Measurements from ENCODE around the gene KIAA1217. TPM values are rescaled to one million over a fixed set of nuclear protein-coding genes. Genes with fewer than 3 reads are reported as not detected.
"Not testable (repeated sequence)": the region's sequence is repeated elsewhere in the genome, so short reads cannot be mapped to it uniquely, and the experiment has no call there.

The KIAA1217 gene
- total and polyA plus RNA-seq, 5 donors: 14.6 to 43.6 (median 31.3) TPM

DNA sequence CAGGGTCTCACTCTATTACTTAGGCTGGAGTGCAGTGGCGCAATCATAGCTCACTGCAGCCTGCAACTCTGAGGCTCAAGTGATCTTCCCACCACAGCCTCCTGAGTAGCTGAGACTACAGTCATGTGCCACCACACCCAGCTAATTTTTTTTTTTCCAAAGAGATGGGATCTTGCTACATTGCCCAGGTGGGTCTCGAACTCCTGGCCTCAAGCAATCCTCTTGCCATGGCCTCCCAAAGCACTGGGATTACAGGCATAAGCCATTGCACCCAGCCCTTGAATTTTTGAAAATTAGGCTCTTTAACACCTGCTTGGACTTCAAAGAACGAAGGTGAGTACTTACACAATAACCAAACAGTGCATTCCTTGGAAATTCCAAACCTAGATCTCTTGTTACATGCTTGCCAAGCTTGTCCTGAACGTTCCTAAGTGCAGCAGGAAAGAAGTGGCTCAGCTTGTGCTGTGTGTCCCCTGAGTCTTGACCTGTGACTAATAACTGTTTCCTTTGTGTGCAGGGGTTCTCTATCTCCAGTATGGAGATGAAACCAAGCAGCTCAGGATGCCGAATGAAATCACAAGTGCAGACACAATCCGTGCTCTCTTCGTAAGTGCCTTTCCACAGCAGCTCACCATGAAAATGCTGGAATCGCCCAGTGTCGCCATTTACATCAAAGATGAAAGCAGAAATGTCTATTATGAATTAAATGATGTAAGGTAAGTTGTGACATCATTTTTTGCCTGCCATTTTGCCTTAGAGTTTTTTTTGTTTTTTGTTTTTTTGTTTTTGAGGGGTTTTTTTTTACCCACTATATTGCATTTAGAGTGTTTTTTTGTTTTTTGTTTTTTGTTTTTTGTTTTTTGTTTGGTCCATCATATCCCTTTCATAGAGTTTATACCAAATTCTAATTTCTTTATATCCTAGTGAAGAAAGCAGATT lies 223.8 kb downstream of the KIAA1217 start:
- Histone ChIP-seq H3K27me3 (ENCODE audit: control insufficient read depth, insufficient read depth) (no peaks in the 10 kb centered on the region), H3K4me1 (ENCODE audit: control insufficient read depth, insufficient read depth, low read length) (no peaks in the 10 kb centered on the region), H3K9me3 (ENCODE audit: control insufficient read depth, low read length) (no peaks in the 10 kb centered on the region), H3K4me3 (ENCODE audit: low read length) (no peak overlapping the region), H3K27ac (ENCODE audit: low read length) (no peak overlapping the region)
- DNase-seq (no peak), ATAC-seq (no peak)
- intact Hi-C loops (cut with DNase I): no loop called here
- WGBS: 79% methylated on average over 9 of the region's 9 CpGs

DNA sequence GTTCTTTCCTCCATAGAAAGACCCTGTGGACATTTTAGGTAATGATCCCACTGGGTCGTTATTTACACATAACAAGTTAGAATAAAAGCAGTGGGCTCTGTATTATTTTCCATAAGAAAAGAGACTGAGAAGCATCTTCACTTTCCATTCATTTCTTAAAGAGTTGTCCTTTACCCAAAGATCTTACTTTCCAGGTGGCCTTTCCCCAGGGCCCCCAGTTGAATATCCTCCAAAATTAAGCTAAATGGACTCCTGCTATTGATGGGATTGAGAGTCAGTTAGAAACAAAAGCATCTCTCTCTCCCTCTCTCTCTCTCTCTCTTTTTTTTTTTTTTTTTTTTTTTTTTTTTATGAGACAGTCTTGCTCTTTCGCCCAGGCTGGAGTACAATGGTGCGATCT lies 224.8 kb downstream of the KIAA1217 start:
- WGBS: 99% methylated on average over 3 of the region's 3 CpGs

DNA sequence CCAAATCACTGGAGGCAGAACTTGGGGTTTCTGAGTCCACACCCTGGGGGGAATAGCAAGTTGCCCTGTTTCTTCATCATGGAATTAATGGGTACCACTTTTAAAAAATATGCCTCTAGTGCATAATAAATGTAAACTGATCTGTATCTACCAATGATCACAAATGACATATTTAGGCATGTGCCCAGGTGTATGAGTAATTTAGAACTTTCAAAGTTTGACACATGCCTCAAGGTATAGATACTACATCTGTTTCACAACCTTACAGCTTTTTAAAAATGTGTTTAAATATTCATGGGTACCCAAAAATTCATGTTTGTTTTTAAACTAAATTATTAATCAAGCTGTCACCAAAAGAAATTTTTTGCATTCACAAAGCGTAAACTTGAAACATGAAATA lies 226.0 kb downstream of the KIAA1217 start:
- 100% methylated on average over 1 of the region's 1 CpG for WGBS

More for the DNA sequence above, 224.8 kb downstream of the KIAA1217 start:
- Histone ChIP-seq H3K9me3 (ENCODE audit: control insufficient read depth, low read length) (no peaks in the 10 kb centered on the region), H3K27me3 (ENCODE audit: control insufficient read depth, insufficient read depth) (no peaks in the 10 kb centered on the region), H3K4me1 (ENCODE audit: control insufficient read depth, insufficient read depth, low read length) (no peaks in the 10 kb centered on the region), H3K4me3 (ENCODE audit: low read length) (no peak overlapping the region), H3K27ac (ENCODE audit: low read length) (no peak overlapping the region)
- intact Hi-C loops (cut with DNase I): no loop called here
- ATAC-seq (no peak), DNase-seq (no peak)

DNA sequence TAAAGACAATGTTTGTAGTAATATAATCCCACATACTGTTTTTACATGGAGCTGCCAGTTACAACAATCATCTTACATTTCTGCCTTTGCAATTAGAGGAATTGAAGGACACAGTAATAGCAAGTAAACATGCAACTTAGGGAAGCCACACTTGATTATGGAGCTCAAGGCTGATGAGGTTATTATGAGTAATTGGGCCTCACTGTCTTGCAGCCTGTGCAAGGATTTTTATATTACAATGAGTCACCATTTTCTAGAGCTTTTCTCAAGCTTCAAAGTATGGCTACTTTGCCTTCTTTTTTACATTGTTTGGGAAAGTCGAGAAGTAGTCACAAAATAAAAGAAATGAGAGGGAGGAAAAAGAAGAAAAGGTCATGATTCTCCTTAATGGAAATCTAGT lies 226.4 kb downstream of the KIAA1217 start:
- H3K27me3 ChIP-seq (ENCODE audit: control insufficient read depth, insufficient read depth): no peaks in the 10 kb centered on the region
- DNase-seq: no peak
- no peak overlapping the region for H3K27ac ChIP-seq (ENCODE audit: low read length)
- H3K9me3 ChIP-seq (ENCODE audit: control insufficient read depth, low read length): no peaks in the 10 kb centered on the region
- no peaks in the 10 kb centered on the region for H3K4me1 ChIP-seq (ENCODE audit: control insufficient read depth, insufficient read depth, low read length)
- ATAC-seq: no peak
- no peak overlapping the region for H3K4me3 ChIP-seq (ENCODE audit: low read length)
- 96% methylated on average over 1 of the region's 1 CpG for WGBS
- intact Hi-C loops (cut with DNase I): no loop called here

More for the DNA sequence above, 226.0 kb downstream of the KIAA1217 start:
- H3K4me3 ChIP-seq (ENCODE audit: low read length): no peak overlapping the region
- H3K9me3 ChIP-seq (ENCODE audit: control insufficient read depth, low read length): no peaks in the 10 kb centered on the region
- intact Hi-C loops (cut with DNase I): no loop called here
- no peak overlapping the region for H3K27ac ChIP-seq (ENCODE audit: low read length)
- ATAC-seq (no peak), DNase-seq (no peak)
- H3K4me1 ChIP-seq (ENCODE audit: control insufficient read depth, insufficient read depth, low read length): no peaks in the 10 kb centered on the region
- H3K27me3 ChIP-seq (ENCODE audit: control insufficient read depth, insufficient read depth): no peaks in the 10 kb centered on the region

DNA sequence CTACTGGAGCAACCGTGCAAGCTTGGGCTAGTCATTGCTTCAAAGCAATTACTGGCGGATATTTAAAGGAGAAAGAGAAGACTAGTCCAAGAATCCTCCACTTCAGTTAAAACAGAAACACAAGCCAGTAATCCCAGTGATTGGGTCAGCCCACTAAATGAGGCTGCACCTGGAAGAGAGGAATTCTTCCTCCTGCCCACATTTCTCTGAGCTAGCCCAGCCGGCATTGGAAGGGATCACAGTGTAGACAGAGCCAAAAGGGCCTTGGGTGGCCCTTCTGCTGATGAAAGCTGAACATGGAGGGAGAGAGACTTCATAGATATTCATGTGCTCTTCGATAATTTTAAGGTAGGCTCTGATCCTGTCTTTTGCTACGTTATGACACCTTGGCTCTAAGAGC lies 228.4 kb downstream of the KIAA1217 start:
- no peak overlapping the region for H3K4me3 ChIP-seq (ENCODE audit: low read length)
- DNase-seq (no peak), ATAC-seq (no peak)
- no peaks in the 10 kb centered on the region for H3K9me3 ChIP-seq (ENCODE audit: control insufficient read depth, low read length)
- intact Hi-C loops (cut with DNase I): no loop called here
- no peaks in the 10 kb centered on the region for H3K27me3 ChIP-seq (ENCODE audit: control insufficient read depth, insufficient read depth)
- 93% methylated on average over 5 of the region's 5 CpGs for WGBS
- H3K27ac ChIP-seq (ENCODE audit: low read length): no peak overlapping the region
- H3K4me1 ChIP-seq (ENCODE audit: control insufficient read depth, insufficient read depth, low read length): no peaks in the 10 kb centered on the region

DNA sequence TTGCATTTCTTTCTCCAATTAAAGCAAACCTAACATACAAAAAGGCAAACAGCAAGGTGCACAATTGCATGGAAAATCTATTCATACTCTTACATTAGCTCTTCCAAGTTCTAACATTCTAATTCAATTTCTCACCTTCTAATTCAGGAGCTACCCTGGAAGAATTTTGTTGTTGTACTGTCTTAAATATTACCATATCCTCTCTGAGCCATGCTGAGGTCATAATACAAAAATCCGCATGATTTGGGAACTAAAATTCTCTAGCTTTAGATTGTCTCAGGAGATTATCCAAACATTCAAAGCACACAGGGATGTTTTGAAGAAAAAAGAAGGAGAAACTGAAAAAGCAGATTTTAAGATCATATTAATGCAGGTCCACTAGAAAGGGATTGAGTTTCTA lies 229.9 kb downstream of the KIAA1217 start:
- Histone ChIP-seq H3K9me3 (ENCODE audit: control insufficient read depth, low read length) (no peaks in the 10 kb centered on the region), H3K27ac (ENCODE audit: low read length) (no peak overlapping the region), H3K4me1 (ENCODE audit: control insufficient read depth, insufficient read depth, low read length) (no peaks in the 10 kb centered on the region), H3K4me3 (ENCODE audit: low read length) (no peak overlapping the region), H3K27me3 (ENCODE audit: control insufficient read depth, insufficient read depth) (no peaks in the 10 kb centered on the region)
- 82% methylated on average over 1 of the region's 1 CpG for WGBS
- no peak for DNase-seq
- ATAC-seq: no peak
- intact Hi-C loops (cut with DNase I): no loop called here

DNA sequence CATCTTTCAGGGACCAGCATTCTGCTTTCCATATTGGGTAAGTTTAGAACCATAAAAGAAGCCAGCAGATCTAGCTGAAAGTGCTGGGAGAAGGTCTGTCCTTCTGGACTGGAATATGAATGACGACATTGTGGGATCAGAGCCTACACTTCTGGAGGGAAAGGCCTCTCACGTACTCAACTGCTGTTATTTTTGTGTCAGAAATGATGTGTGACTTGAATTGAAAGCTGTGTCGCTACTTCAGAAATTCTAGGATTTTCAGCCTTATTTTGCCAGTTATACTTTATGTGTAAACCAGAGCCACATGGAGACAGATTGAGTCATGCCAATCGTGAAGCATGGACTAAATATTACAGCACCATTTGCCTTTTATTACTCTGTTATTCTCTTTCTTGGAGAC lies 231.0 kb downstream of the KIAA1217 start:
- H3K9me3 ChIP-seq (ENCODE audit: control insufficient read depth, low read length): no peaks in the 10 kb centered on the region
- H3K4me1 ChIP-seq (ENCODE audit: control insufficient read depth, insufficient read depth, low read length): no peaks in the 10 kb centered on the region
- no peak for DNase-seq
- ATAC-seq: no peak
- intact Hi-C loops (cut with DNase I): no loop called here
- H3K4me3 ChIP-seq (ENCODE audit: low read length): no peak overlapping the region
- peak overlapping the region; percentile 37 for H3K27ac ChIP-seq (ENCODE audit: low read length)
- H3K27me3 ChIP-seq (ENCODE audit: control insufficient read depth, insufficient read depth): no peaks in the 10 kb centered on the region
- 77% methylated on average over 4 of the region's 4 CpGs for WGBS

DNA sequence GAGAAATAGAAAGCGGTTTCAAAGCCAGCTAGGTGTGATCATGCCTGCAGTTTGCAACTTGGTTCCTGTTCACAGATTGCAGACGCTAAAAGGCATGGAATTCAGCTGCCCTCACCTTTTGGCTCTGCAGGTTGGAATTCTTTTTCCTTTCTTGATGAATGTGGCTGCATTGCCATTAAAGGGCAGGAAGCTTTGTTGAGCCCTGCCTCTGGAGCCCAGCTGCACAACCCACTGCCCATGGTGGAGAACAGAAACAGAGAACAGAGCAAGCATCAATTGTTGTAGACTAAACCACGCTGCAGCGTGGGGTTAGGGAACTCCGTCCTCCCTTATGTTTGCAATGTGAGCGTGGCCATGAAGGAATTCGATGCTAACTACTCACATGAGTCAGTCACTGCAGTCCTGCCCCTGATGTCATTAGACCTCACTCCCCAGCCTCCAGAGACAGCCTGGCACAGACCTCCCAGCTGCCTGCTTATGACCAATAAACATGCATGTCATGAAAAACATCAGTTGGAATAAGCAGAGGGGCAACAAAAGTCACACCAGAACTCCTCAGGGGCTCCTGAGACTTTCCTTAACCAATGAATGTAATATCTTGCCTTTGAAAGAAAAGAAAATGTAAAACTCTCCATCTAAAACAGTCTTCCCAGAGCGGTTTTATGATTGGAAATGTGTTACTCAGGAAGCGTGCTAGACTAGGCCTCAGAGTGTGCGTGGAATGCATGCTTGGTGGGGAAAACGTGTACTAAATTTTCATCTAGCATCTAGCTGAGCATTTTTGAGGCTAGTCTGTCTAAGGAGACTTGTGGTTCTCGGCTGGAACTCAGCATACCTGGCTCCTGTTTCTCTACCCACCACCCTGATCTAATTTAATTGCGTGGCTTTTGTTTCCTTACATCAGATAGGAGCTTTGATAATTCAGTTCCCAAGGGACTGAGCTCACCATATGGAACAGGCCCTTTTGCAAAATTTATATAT lies 232.2 kb downstream of the KIAA1217 start:
- 93% methylated on average over 13 of the region's 13 CpGs for WGBS
- ATAC-seq: no peak
- no peaks in the 10 kb centered on the region for H3K9me3 ChIP-seq (ENCODE audit: control insufficient read depth, low read length)
- H3K27me3 ChIP-seq (ENCODE audit: control insufficient read depth, insufficient read depth): no peaks in the 10 kb centered on the region
- no peak overlapping the region for H3K27ac ChIP-seq (ENCODE audit: low read length)
- intact Hi-C loops (cut with DNase I): no loop called here
- H3K4me3 ChIP-seq (ENCODE audit: low read length): no peak overlapping the region
- DNase-seq: no peak
- H3K4me1 ChIP-seq (ENCODE audit: control insufficient read depth, insufficient read depth, low read length): no peaks in the 10 kb centered on the region

DNA sequence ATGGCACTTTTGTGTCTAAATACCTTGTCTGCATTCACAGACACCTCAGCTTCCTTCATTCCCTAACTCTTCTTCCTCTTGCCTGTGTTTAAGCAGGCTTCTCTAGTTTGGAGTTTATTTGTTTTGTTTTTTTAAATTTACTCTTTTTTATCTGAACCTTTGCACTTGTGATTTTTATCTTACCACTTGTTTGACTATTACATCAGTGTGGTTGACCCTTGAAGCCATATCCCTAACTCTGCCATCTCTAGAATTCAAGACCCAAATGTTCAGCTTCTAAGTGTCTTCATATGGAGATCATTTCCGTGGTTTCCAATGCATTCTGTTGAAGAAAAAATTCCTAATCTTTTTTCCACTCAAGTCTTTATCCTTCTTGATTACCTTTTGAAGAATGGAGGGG lies 233.3 kb downstream of the KIAA1217 start:
- H3K27ac ChIP-seq (ENCODE audit: low read length): no peak overlapping the region
- no peaks in the 10 kb centered on the region for H3K27me3 ChIP-seq (ENCODE audit: control insufficient read depth, insufficient read depth)
- intact Hi-C loops (cut with DNase I): no loop called here
- 82% methylated on average over 1 of the region's 1 CpG for WGBS
- no peak for ATAC-seq
- H3K9me3 ChIP-seq (ENCODE audit: control insufficient read depth, low read length): no peaks in the 10 kb centered on the region
- H3K4me1 ChIP-seq (ENCODE audit: control insufficient read depth, insufficient read depth, low read length): peaks cover 4% of the 10 kb centered on the region
- DNase-seq: no peak
- no peak overlapping the region for H3K4me3 ChIP-seq (ENCODE audit: low read length)

DNA sequence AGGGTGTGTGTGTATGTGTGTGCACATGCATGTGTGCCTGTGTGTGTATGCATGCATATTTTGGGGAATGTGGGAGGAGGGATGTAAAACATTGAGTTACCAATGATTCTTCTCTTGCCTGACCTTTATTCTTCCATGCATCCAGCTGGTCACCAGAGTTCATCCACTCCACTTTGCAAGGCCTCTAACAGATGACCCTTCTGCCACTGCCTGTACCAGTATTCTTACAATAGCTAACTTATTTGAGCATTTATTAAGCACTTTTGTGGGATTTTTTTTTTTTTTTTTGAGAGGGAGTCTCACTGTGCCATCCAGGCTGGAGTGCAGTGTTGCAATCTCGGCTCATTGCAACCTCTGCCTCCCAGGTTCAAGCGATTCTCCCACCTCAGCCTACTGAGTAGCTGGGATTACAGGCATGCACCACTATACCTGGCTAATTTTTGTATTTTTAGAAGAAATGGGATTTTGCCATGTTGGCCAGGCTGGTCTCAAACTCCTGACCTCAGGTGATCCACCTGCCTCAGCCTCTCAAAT lies 233.8 kb downstream of the KIAA1217 start:
- intact Hi-C loops (cut with DNase I); ATAC-seq; DNase-seq; H3K4me1 ChIP-seq (ENCODE audit: control insufficient read depth, insufficient read depth, low read length); H3K27me3 ChIP-seq (ENCODE audit: control insufficient read depth, insufficient read depth); H3K4me3 ChIP-seq (ENCODE audit: low read length); H3K27ac ChIP-seq (ENCODE audit: low read length); H3K9me3 ChIP-seq (ENCODE audit: control insufficient read depth, low read length): not testable (repeated sequence)
- WGBS: 97% methylated on average over 2 of the region's 2 CpGs

DNA sequence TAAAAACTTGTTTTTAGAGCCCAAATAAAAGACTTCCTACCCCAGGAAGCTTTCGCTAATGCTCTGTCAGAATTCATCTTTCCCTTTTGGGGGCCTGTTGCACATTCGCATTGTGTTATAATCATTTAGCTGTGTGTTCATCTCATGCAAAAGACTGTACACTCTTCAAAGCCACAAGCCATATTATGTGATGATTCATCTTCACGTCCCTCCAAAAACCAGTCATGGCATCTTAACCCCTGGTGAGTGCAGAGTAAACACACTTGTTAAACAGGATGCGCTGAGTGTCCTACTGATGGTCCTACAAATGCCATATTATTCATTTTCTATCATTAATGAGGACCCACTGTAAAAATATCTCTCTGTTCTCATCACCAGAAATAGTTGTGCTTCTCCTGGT lies 235.4 kb downstream of the KIAA1217 start:
- no peaks in the 10 kb centered on the region for H3K27me3 ChIP-seq (ENCODE audit: control insufficient read depth, insufficient read depth)
- 91% methylated on average over 4 of the region's 4 CpGs for WGBS
- ATAC-seq (no peak), DNase-seq (no peak)
- no peaks in the 10 kb centered on the region for H3K9me3 ChIP-seq (ENCODE audit: control insufficient read depth, low read length)
- H3K4me3 ChIP-seq (ENCODE audit: low read length): no peak overlapping the region
- intact Hi-C loops (cut with DNase I): no loop called here
- H3K27ac ChIP-seq (ENCODE audit: low read length): no peak overlapping the region
- peaks cover 4% of the 10 kb centered on the region for H3K4me1 ChIP-seq (ENCODE audit: control insufficient read depth, insufficient read depth, low read length)

Measured in right cardiac atrium (tissue), 5 donors.